ENCODE data around the gene HOXD3.

The HOXD3 gene

DNA sequence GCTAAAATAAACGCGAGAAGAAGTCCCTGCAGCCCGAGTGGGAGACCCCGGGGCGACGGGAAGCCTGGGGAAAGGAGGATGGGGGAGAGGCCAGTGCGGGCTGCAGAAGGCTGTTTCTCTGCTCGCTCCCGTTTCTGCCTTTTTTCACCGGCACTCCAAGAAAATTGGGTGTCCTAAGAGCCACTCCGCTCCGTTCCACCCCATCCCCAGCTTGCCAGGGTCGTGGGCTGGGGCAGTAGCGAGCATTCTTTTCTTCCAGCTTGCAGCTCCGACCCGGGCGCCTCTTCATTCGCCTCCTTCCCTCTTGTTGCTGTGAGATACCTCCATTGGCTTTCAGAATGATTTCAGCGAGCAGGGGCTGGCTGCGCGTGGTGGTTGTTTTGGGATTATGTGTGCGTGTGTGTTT, 1.1 kb downstream of the HOXD3 start:
- no peak overlapping the region for H2AFZ ChIP-seq (ENCODE audit: low read length)
- H3K27me3 ChIP-seq (ENCODE audit: insufficient read depth, low read length, poor library complexity, severe bottlenecking): no peaks in the 10 kb centered on the region
- H3K4me2 ChIP-seq (ENCODE audit: low read depth, low read length, poor library complexity, severe bottlenecking): no peak overlapping the region
- no peaks in the 10 kb centered on the region for H3F3A ChIP-seq (ENCODE audit: low read depth)
- no peak overlapping the region for H3K9ac ChIP-seq (ENCODE audit: low read depth, low read length, poor library complexity, severe bottlenecking)
- no peaks in the 10 kb centered on the region for H3K4me1 ChIP-seq (ENCODE audit: insufficient read depth, low read length, poor library complexity, severe bottlenecking)
- H3K4me3 ChIP-seq (ENCODE audit: low read length, poor library complexity, severe bottlenecking): no peak overlapping the region
- no peaks in the 10 kb centered on the region for H3K79me2 ChIP-seq (ENCODE audit: insufficient read depth, low read length)
- H4K20me1 ChIP-seq (ENCODE audit: insufficient read depth, low read length, poor library complexity, severe bottlenecking): no peaks in the 10 kb centered on the region
- H3K9me3 ChIP-seq (ENCODE audit: insufficient read depth, low read depth, low read length): no peaks in the 10 kb centered on the region
- no peaks in the 10 kb centered on the region for H3K36me3 ChIP-seq (ENCODE audit: insufficient read depth, low read length)
- H3K9me2 ChIP-seq (replicated peaks; ENCODE audit: low read depth, low read length): no peaks in the 10 kb centered on the region
- TF ChIP-seq EZH2phosphoT487 (IDR thresholded peaks at IDR 0.05; ENCODE audit: borderline replicate concordance): no peak
- TF ChIP-seq, protein P1, sequence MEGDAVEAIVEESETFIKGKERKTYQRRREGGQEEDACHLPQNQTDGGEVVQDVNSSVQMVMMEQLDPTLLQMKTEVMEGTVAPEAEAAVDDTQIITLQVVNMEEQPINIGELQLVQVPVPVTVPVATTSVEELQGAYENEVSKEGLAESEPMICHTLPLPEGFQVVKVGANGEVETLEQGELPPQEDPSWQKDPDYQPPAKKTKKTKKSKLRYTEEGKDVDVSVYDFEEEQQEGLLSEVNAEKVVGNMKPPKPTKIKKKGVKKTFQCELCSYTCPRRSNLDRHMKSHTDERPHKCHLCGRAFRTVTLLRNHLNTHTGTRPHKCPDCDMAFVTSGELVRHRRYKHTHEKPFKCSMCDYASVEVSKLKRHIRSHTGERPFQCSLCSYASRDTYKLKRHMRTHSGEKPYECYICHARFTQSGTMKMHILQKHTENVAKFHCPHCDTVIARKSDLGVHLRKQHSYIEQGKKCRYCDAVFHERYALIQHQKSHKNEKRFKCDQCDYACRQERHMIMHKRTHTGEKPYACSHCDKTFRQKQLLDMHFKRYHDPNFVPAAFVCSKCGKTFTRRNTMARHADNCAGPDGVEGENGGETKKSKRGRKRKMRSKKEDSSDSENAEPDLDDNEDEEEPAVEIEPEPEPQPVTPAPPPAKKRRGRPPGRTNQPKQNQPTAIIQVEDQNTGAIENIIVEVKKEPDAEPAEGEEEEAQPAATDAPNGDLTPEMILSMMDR (conservative IDR thresholded peaks at IDR 0.05; ENCODE audit: low read length): no peak

DNA sequence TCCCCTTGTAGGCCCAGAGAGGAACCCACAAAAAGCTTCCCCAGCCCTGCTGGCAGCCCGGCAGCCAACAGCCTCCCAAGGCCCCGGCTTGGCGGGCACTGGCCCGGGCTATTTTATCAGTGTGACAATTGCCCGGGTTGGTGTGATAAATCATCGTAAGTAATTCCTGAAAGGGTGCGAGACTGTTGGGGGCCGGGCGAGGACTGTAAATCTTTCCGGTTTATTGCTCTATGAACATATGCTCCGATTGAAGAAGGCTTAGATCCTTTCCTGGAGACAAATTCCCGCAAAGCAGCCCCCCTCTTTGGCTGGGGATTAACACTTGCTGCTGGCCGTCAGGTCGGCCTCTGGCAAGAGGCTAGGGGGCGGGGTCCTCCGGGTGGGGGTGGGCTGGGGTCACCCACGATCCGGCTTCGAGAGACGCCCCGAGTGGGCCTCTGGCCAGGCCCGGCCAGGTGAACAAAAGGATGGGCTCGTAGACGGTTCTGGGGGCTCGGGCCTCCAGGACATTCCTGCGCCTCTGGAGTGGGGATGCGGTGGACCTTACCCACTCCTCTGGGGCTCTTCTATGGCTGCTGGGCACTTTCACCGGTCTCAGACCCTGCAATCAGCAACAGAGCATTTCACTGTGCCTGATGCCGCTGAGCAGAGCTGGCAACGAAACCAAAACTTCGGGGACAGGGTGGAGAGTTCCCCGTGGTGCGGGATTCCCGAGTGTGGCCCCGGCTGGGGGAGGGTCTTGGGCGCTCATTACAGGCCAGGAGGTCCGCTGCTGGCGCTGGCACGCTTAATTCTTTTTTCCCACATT, 2.0 kb downstream of the HOXD3 start:
- Histone ChIP-seq H3K4me2 (ENCODE audit: low read depth, low read length, poor library complexity, severe bottlenecking) (no peak overlapping the region), H3K9me3 (ENCODE audit: insufficient read depth, low read depth, low read length) (no peaks in the 10 kb centered on the region), H4K20me1 (ENCODE audit: insufficient read depth, low read length, poor library complexity, severe bottlenecking) (no peaks in the 10 kb centered on the region), H3K9me2 (replicated peaks; ENCODE audit: low read depth, low read length) (no peaks in the 10 kb centered on the region), H3K36me3 (ENCODE audit: insufficient read depth, low read length) (no peaks in the 10 kb centered on the region), H3F3A (ENCODE audit: low read depth) (no peaks in the 10 kb centered on the region), H2AFZ (ENCODE audit: low read length) (no peak overlapping the region), H3K79me2 (ENCODE audit: insufficient read depth, low read length) (no peaks in the 10 kb centered on the region), H3K4me1 (ENCODE audit: insufficient read depth, low read length, poor library complexity, severe bottlenecking) (no peaks in the 10 kb centered on the region), H3K9ac (ENCODE audit: low read depth, low read length, poor library complexity, severe bottlenecking) (no peak overlapping the region), H3K27me3 (ENCODE audit: insufficient read depth, low read length, poor library complexity, severe bottlenecking) (no peaks in the 10 kb centered on the region), H3K4me3 (ENCODE audit: low read length, poor library complexity, severe bottlenecking) (no peak overlapping the region)
- TF ChIP-seq, protein P1 (conservative IDR thresholded peaks at IDR 0.05; ENCODE audit: low read length): no peak

DNA sequence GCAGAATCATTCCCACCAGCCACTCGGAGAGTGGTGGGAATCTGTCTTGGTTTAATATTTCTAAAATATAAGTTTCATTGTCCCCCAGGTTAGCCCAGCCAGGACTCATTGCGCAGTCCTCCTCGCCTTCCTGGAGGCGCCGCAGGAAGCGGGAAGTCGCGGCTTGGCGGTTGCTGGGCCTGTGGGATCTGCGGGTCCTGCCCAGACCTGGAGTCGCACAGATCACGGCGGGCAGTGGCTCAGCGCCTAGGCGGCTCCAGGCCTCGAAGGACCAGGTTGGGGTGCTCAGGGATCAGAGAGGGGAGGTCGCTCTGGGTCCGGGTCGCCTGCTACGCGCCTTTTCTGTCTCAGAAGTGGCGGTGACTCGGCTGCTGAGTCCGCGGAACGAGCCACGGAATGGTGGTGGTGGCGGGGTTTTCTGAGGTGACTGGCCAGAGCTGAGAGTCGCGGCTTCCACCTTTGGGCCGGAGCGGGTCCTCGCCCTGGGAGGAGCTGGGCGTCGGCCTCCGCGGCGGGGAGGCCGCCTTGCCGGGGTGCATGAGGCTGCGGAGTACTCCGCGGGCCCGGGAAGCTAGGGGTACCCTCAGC, 2.6 kb downstream of the HOXD3 start:
- H3K79me2 ChIP-seq (ENCODE audit: insufficient read depth, low read length): no peaks in the 10 kb centered on the region
- TF ChIP-seq EZH2phosphoT487 (IDR thresholded peaks at IDR 0.05; ENCODE audit: borderline replicate concordance): no peak
- TF ChIP-seq, protein P1 (conservative IDR thresholded peaks at IDR 0.05; ENCODE audit: low read length): no peak
- no peaks in the 10 kb centered on the region for H4K20me1 ChIP-seq (ENCODE audit: insufficient read depth, low read length, poor library complexity, severe bottlenecking)
- no peak overlapping the region for H2AFZ ChIP-seq (ENCODE audit: low read length)
- no peaks in the 10 kb centered on the region for H3K4me1 ChIP-seq (ENCODE audit: insufficient read depth, low read length, poor library complexity, severe bottlenecking)
- no peaks in the 10 kb centered on the region for H3F3A ChIP-seq (ENCODE audit: low read depth)
- H3K36me3 ChIP-seq (ENCODE audit: insufficient read depth, low read length): no peaks in the 10 kb centered on the region
- no peak overlapping the region for H3K4me3 ChIP-seq (ENCODE audit: low read length, poor library complexity, severe bottlenecking)
- H3K9ac ChIP-seq (ENCODE audit: low read depth, low read length, poor library complexity, severe bottlenecking): no peak overlapping the region
- H3K9me2 ChIP-seq (replicated peaks; ENCODE audit: low read depth, low read length): no peaks in the 10 kb centered on the region
- H3K4me2 ChIP-seq (ENCODE audit: low read depth, low read length, poor library complexity, severe bottlenecking): no peak overlapping the region
- no peaks in the 10 kb centered on the region for H3K9me3 ChIP-seq (ENCODE audit: insufficient read depth, low read depth, low read length)
- H3K27me3 ChIP-seq (ENCODE audit: insufficient read depth, low read length, poor library complexity, severe bottlenecking): no peaks in the 10 kb centered on the region
